Gastrocnemius medialis (tissue), 4 donors: ENCODE results near the gene DGKZ. TPM values are rescaled to one million over a fixed set of nuclear protein-coding genes. Genes with fewer than 3 reads are reported as not detected.
A peak's percentile ranks its signal among the peaks of the same experiment; 100 is the strongest.
"Not testable (repeated sequence)": the region's sequence is repeated elsewhere in the genome, so short reads cannot be mapped to it uniquely, and the experiment has no call there.

ENCODE experiments used
- ATAC-seq, 2 donors: fragments of 150-250 bp; one replicate each; pipeline ENCODE4 v1.9.1; 2016
- DNase-seq, 2 donors: peaks; one replicate each; pipeline ENCODE4 v3.0.0-alpha.2; 2019
- H3K27ac ChIP-seq, 4 donors: fragments of 200-600 bp; sonication (generic); 1 replicate in 1 of 4; 2 replicates in 3 of 4; pipeline ENCODE4 v1.5.1; 2016 to 2018; ENCODE audit warnings: mild to moderate bottlenecking in 2 of 4, moderate library complexity in 1 of 4
- H3K27me3 ChIP-seq, 3 donors: fragments of 200-600 bp; sonication (generic) in 2 of 3; 1 replicate in 1 of 3; 2 replicates in 2 of 3; pipeline versions ENCODE4 v1.5.1 to v1.6.0; 2016 to 2019; ENCODE audit warnings: mild to moderate bottlenecking in 1 of 3, moderate library complexity in 1 of 3
- H3K36me3 ChIP-seq, 2 donors: fragments of 200-600 bp; sonication (generic) in 1 of 2; one replicate each; pipeline ENCODE4 v1.5.1; 2017 to 2018
- H3K4me1 ChIP-seq, 2 donors: fragments of 200-600 bp; sonication (generic) in 1 of 2; one replicate each; pipeline ENCODE4 v1.5.1; 2016 to 2017; ENCODE audit warnings: mild to moderate bottlenecking in 2 of 2
- H3K4me3 ChIP-seq, 4 donors: fragments of 200-600 bp; sonication (generic) in 3 of 4; 1 replicate in 1 of 4; 2 replicates in 3 of 4; pipeline ENCODE4 v1.5.1; 2016 to 2019; ENCODE audit warnings: mild to moderate bottlenecking in 2 of 4
- H3K9me3 ChIP-seq, 3 donors: fragments of 200-600 bp; sonication (generic) in 2 of 3; 1 replicate in 1 of 3; 2 replicates in 2 of 3; pipeline ENCODE4 v1.5.1; 2016 to 2019
- CTCF ChIP-seq, 5 experiments: fragments of 450-650 bp in 3 of 5; fragments of 200-600 bp in 2 of 5; sonication (generic) in 2 of 5; IDR thresholded peaks in 4 of 5; conservative IDR thresholded peaks in 1 of 5; 1 replicate in 4 of 5; 2 replicates in 1 of 5; pipeline ENCODE4 v1.5.1; 2016 to 2019; ENCODE audit warnings: antibody characterized with exemption in 5 of 5, mild to moderate bottlenecking in 3 of 5, moderate library complexity in 3 of 5
- POLR2A ChIP-seq, 2 donors: fragments of 450-650 bp; IDR thresholded peaks; one replicate each; pipeline ENCODE4 v1.6.1; 2017; ENCODE audit warnings: antibody characterized with exemption in 2 of 2, mild to moderate bottlenecking in 2 of 2, moderate library complexity in 2 of 2
- in situ Hi-C, 4 donors: fragments of 200-750 bp; cut with MboI; loops; one replicate each; pipeline versions ENCODE4 v1.15.0 to v1.8.0; 2017; ENCODE audit warnings: low sequenced_read_pairs in 4 of 4
- intact Hi-C: fragments of 100-400 bp; cut with DNase I; formaldehyde crosslinking; loops from one replicate; pipeline ENCODE4 v1.15.1; 2023; ENCODE audit warnings: low total_unique reads
- total RNA-seq, 4 donors: library from RNA; depleted of rRNA; stranded (reverse); fragments of >200 nt; gene quantifications; one replicate each; pipeline versions ENCODE4 v1.1.0 to v1.2.3, GENCODE V29; 2016

DGKZ gene
- total RNA-seq, 4 donors from 2014 or later: 127 to 155 (median 131) TPM

GRCh38 chr11:46378811-46379481, 31.7 kb downstream of the DGKZ start:
- Histone ChIP-seq H3K27ac (peak overlapping the region in 3 of 4 donors; percentile 66 to 70 (median 67)), H3K27me3 (peaks cover 0 to 23% (median 7%) of the 10 kb centered on the region in 3 donors), H3K9me3 (no peaks in the 10 kb centered on the region), H3K4me3 (no peak overlapping the region), H3K4me1 (peaks cover 6 to 19% of the 10 kb centered on the region in 2 donors), H3K36me3 (peaks cover 0 to 47% of the 10 kb centered on the region in 2 donors)
- ATAC-seq (peak in 1 of 2 donors; percentile 9), DNase-seq (peak in 1 of 2 donors; percentile 26)
- intact Hi-C loops (no loop called here), in situ Hi-C loops (no loop called here)
- no peak for TF ChIP-seq CTCF (IDR thresholded peaks at IDR 0.05 in 4 of 5, conservative IDR thresholded peaks at IDR 0.05 in 1 of 5)
- TF ChIP-seq POLR2A (IDR thresholded peaks at IDR 0.05): no peak

DNA sequence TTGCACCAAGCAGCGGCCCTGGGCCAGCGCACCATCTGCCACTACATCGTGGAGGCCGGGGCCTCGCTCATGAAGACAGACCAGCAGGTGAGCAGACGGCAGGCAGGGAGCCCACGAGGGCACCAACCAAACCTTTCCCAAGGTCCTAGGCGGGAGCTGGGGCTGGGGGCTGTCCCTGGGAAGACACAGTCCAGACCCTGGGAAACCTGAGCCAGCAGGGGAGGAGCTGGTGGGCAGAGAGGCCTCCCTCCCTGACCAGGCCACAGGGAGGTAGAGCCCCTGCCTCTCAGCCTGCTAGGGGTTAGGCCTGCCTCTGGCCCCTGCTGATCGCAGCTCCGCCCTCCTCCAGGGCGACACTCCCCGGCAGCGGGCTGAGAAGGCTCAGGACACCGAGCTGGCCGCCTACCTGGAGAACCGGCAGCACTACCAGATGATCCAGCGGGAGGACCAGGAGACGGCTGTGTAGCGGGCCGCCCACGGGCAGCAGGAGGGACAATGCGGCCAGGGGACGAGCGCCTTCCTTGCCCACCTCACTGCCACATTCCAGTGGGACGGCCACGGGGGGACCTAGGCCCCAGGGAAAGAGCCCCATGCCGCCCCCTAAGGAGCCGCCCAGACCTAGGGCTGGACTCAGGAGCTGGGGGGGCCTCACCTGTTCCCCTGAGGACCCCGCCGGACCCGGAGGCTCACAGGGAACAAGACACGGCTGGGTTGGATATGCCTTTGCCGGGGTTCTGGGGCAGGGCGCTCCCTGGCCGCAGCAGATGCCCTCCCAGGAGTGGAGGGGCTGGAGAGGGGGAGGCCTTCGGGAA, 32.4 kb downstream of the DGKZ start:
- intact Hi-C loops: not testable (repeated sequence)

DNA sequence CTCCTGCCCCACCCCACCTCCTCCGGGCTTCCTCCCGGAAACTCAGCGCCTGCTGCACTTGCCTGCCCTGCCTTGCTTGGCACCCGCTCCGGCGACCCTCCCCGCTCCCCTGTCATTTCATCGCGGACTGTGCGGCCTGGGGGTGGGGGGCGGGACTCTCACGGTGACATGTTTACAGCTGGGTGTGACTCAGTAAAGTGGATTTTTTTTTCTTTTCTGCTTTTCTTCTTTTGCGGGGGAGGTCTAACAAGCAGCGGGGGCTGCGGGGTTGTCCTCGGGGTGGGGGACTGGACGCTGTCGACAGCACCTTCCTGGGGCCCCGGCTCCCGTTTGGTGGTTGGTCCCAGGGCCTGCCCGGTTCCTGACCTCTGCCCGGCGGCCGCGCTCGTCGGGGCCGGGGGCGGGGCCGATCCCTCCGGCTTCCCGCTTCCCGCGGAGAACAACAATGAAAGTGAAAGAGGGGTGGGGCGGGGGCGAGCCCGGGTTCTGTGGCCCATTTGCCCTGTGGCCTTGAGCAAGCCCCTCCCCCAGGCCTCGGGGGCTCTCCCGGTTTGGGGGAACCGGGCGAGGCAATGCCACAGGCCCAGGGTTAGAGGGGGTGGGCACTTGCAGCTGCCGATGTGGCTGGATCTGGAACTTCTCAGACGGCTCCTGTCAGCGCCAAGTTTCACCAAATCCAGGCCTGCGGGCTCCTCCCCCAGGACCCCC, 33.2 kb downstream of the DGKZ start:
- peak overlapping the region; percentile 56 to 76 (median 58) for H3K4me3 ChIP-seq
- intact Hi-C loops: no loop called here
- H3K27ac ChIP-seq: peak overlapping the region; percentile 64 to 70 (median 66)
- in situ Hi-C loops: no loop called here
- H3K4me1 ChIP-seq: peaks cover 6 to 19% of the 10 kb centered on the region in 2 donors
- peaks cover 0 to 23% (median 7%) of the 10 kb centered on the region in 3 donors for H3K27me3 ChIP-seq
- peak in 1 of 2 donors; percentile 12 for TF ChIP-seq POLR2A (IDR thresholded peaks at IDR 0.05)
- TF ChIP-seq CTCF (IDR thresholded peaks at IDR 0.05 in 4 of 5, conservative IDR thresholded peaks at IDR 0.05 in 1 of 5): no peak
- no peaks in the 10 kb centered on the region for H3K9me3 ChIP-seq
- H3K36me3 ChIP-seq: peaks cover 0 to 32% of the 10 kb centered on the region in 2 donors
- ATAC-seq (peak; percentile 22 to 42), DNase-seq (peak in 1 of 2 donors; percentile 53)

More for the DNA sequence above, 32.4 kb downstream of the DGKZ start:
- Histone ChIP-seq H3K4me3 (peak overlapping the region; percentile 56 to 76 (median 58)), H3K4me1 (peaks cover 6 to 19% of the 10 kb centered on the region in 2 donors), H3K27ac (peak overlapping the region; percentile 64 to 70 (median 66)), H3K36me3 (peaks cover 0 to 40% of the 10 kb centered on the region in 2 donors), H3K27me3 (peaks cover 0 to 23% (median 7%) of the 10 kb centered on the region in 3 donors)
- DNase-seq: peak in 1 of 2 donors; percentile 52
- peak; percentile 7 to 12 for ATAC-seq
- H3K9me3 ChIP-seq, in situ Hi-C loops: not testable (repeated sequence)

- DNase-seq (peak in 1 of 2 donors; percentile 23), ATAC-seq (peak in 1 of 2 donors; percentile 7)
- Histone ChIP-seq H3K4me3 (peak within 1 kb of the TSS; percentile 56 to 76 (median 58)), H3K27ac (peak within 1 kb of the TSS; percentile 64 to 70 (median 66)), H3K36me3 (peaks cover 0 to 24% of the 10 kb centered on the region in 2 donors), H3K27me3 (peaks cover 0 to 23% (median 7%) of the 10 kb centered on the region in 3 donors), H3K9me3 (no peaks in the 10 kb centered on the region), H3K4me1 (peaks cover 6 to 19% of the 10 kb centered on the region in 2 donors)
- intact Hi-C loops (no loop called here), in situ Hi-C loops (no loop called here)
- TF ChIP-seq POLR2A (IDR thresholded peaks at IDR 0.05) (no peak), CTCF (IDR thresholded peaks at IDR 0.05 in 4 of 5, conservative IDR thresholded peaks at IDR 0.05 in 1 of 5) (no peak)
Measured at GRCh38 chr11:46381048-46381818, 34.0 kb downstream of the DGKZ start, which contains the start of gene MDK. Gene MDK (plus strand): TSS chr11:46381669. CDS start chr11:46382058, 389 bp downstream.
